Ascending aorta (tissue), 2 donors: ENCODE data around the gene CCDC85B. TPM values are rescaled to one million over a fixed set of nuclear protein-coding genes. Genes with fewer than 3 reads are reported as not detected.

Source experiments
- DNase-seq, 2 donors: peaks; one replicate each; pipeline ENCODE4 v3.0.0-alpha.2; 2019; ENCODE audit warnings: low spot score in 2 of 2
- H3K27ac ChIP-seq, 2 donors: fragments of 200-600 bp; sonication (generic); one replicate each; pipeline ENCODE4 v1.5.1; 2016 to 2017; ENCODE audit warnings: mild to moderate bottlenecking in 1 of 2
- H3K27me3 ChIP-seq: fragments of 200-600 bp; sonication (generic); one replicate; pipeline ENCODE4 v1.5.1; 2017
- H3K36me3 ChIP-seq, 2 donors: fragments of 200-600 bp; sonication (generic); one replicate each; pipeline ENCODE4 v1.5.1; 2016
- H3K4me1 ChIP-seq, 2 donors: fragments of 200-600 bp; sonication (generic); one replicate each; pipeline ENCODE4 v1.5.1; 2016 to 2017; ENCODE audit warnings: mild to moderate bottlenecking in 1 of 2
- H3K4me3 ChIP-seq, 2 donors: fragments of 200-600 bp; sonication (generic); one replicate each; pipeline ENCODE4 v1.5.1; 2016 to 2017; ENCODE audit warnings: mild to moderate bottlenecking in 1 of 2
- H3K9me3 ChIP-seq, 2 donors: fragments of 200-600 bp; sonication (generic); one replicate each; pipeline ENCODE4 v1.5.1; 2016
- intact Hi-C: fragments of 100-400 bp; cut with DNase I; formaldehyde crosslinking; loops from one replicate; pipeline ENCODE4 v1.15.1; 2023
- total RNA-seq: library from RNA; depleted of rRNA; stranded (reverse); fragments of >200 nt; gene quantifications from one replicate; pipeline ENCODE4 v1.1.0, GENCODE V29; 2016
- TF ChIP-seq, protein P1 (sequence below), 3 experiments: fragments of 200-600 bp in 2 of 3; fragments of 450-650 bp in 1 of 3; sonication (generic) in 2 of 3; IDR thresholded peaks; one replicate each; pipeline ENCODE4 v1.5.1; 2016 to 2019; ENCODE audit warnings: antibody characterized with exemption in 3 of 3, mild to moderate bottlenecking in 1 of 3, moderate library complexity in 1 of 3

The CCDC85B gene
- total RNA-seq, 1 donor from 2014 or later: 184 TPM

DNA sequence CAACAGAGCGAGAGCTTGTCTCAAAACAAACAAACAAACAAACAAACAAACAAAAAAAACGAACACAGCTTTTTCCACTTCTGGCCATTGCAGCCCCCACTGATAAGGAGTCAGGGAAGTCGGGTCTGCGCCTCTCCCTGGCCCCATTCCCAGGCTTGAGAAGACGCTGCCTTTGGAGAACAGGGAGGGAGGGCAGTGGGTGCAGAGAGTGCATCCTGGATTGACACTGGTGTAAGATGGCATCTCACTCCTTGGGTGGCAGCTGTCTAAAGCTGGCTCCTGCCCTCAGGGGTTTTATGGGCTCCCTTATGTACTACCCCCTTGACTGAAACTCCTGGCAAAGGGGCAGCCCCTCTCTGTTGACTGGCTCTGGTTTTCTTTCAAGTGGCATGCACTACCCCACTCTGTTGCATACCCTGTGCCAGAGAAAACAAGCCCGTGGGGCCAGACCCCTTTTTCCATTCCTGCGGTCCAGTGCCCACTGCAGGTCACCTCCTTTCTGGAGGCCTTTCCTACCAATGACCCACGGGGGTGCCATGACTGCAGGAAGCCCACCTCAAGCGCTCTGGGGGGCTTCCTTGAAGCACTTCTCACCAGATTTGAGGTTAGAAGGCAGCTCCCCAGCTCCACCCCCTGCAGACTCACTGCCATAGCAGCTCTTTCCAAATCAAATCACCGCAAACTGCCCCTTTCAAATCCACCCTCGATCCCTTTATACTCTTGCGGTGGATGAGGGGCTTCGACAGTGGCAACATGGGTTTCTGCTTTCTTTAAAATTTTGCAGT, 41.5 kb downstream of the CCDC85B start:
- H3K9me3 ChIP-seq: no peaks in the 10 kb centered on the region
- intact Hi-C loops: no loop called here
- no peak overlapping the region for H3K4me3 ChIP-seq
- TF ChIP-seq, protein P1, sequence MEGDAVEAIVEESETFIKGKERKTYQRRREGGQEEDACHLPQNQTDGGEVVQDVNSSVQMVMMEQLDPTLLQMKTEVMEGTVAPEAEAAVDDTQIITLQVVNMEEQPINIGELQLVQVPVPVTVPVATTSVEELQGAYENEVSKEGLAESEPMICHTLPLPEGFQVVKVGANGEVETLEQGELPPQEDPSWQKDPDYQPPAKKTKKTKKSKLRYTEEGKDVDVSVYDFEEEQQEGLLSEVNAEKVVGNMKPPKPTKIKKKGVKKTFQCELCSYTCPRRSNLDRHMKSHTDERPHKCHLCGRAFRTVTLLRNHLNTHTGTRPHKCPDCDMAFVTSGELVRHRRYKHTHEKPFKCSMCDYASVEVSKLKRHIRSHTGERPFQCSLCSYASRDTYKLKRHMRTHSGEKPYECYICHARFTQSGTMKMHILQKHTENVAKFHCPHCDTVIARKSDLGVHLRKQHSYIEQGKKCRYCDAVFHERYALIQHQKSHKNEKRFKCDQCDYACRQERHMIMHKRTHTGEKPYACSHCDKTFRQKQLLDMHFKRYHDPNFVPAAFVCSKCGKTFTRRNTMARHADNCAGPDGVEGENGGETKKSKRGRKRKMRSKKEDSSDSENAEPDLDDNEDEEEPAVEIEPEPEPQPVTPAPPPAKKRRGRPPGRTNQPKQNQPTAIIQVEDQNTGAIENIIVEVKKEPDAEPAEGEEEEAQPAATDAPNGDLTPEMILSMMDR (IDR thresholded peaks at IDR 0.05): no peak
- DNase-seq: no peak
- H3K27me3 ChIP-seq: no peaks in the 10 kb centered on the region
- H3K27ac ChIP-seq: no peak overlapping the region
- no peaks in the 10 kb centered on the region for H3K4me1 ChIP-seq
- H3K36me3 ChIP-seq: no peaks in the 10 kb centered on the region

DNA sequence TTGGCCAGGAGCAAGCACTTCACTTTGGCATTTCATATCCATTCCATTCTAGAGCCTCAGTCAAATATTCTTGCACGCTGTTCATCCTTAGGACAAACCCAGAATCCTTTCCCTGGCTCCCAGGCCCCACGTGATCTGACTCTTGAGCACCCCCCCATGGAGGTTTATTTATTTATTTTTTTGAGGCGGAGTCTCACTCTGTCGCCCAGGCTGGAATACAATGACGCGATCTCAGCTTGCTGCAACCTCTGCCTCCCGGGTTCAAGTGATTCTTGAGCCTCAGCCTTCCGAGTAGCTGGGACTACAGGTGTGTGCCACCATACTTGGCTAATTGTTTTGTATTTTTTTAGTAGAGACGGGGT, 42.1 kb downstream of the CCDC85B start:
- no peak for DNase-seq
- intact Hi-C loops: no loop called here
- H3K27me3 ChIP-seq: no peaks in the 10 kb centered on the region

GRCh38 chr11:65934014-65934413, 43.5 kb downstream of the CCDC85B start:
- DNase-seq: no peak
- Histone ChIP-seq H3K36me3 (no peaks in the 10 kb centered on the region), H3K27me3 (no peaks in the 10 kb centered on the region), H3K4me1 (no peaks in the 10 kb centered on the region), H3K9me3 (no peaks in the 10 kb centered on the region), H3K27ac (no peak overlapping the region), H3K4me3 (no peak overlapping the region)
- TF ChIP-seq, protein P1 (IDR thresholded peaks at IDR 0.05): no peak
- intact Hi-C loops: no loop called here

More for the DNA sequence above, 42.1 kb downstream of the CCDC85B start:
- no peaks in the 10 kb centered on the region for H3K4me1 ChIP-seq
- TF ChIP-seq, protein P1 (IDR thresholded peaks at IDR 0.05): no peak
- no peaks in the 10 kb centered on the region for H3K9me3 ChIP-seq
- H3K36me3 ChIP-seq: no peaks in the 10 kb centered on the region
- no peak overlapping the region for H3K4me3 ChIP-seq
- H3K27ac ChIP-seq: no peak overlapping the region

DNA sequence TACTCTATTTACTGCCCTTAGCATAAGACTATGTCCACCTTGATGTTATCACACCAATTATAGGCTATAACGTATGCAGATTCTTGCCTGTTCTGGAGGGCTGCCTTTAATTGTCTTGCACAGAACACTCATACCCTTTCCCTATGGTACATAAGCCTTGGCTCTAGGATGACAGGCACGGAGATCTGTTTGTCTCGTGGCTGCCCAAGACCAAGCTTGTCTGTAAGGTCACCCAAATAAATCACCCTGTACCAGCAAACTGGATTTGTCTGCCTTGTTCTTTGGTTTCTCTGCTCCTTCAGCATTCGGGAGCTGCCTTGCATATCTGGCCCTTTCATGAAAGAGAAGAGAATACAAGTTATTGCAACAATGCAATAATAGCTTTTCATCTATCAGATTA, 47.3 kb downstream of the CCDC85B start:
- intact Hi-C loops: no loop called here
- Histone ChIP-seq H3K27ac (no peak overlapping the region), H3K4me3 (no peak overlapping the region), H3K27me3 (no peaks in the 10 kb centered on the region), H3K36me3 (no peaks in the 10 kb centered on the region), H3K4me1 (no peaks in the 10 kb centered on the region), H3K9me3 (no peaks in the 10 kb centered on the region)
- no peak for DNase-seq
- TF ChIP-seq, protein P1 (IDR thresholded peaks at IDR 0.05): no peak

Other genes starting within 250 kb of the CCDC85B start
- 115 TPM for gene RELA, start 227.8 kb upstream of the CCDC85B start, total RNA-seq
- 31.0 TPM for gene KAT5, start 178.4 kb upstream of the CCDC85B start, total RNA-seq
- 155 TPM for gene RNASEH2C, start 169.9 kb upstream of the CCDC85B start, total RNA-seq
- 31.8 TPM for gene AP5B1, start 109.7 kb upstream of the CCDC85B start, total RNA-seq
- gene OVOL1, start 103.6 kb upstream of the CCDC85B start, total RNA-seq: not detected
- gene SNX32, start 56.7 kb upstream of the CCDC85B start, total RNA-seq: not detected
- 974 TPM for gene CFL1, start 32.5 kb upstream of the CCDC85B start, total RNA-seq
- gene MUS81, start 30.2 kb upstream of the CCDC85B start, total RNA-seq: 45.0 TPM
- 92.8 TPM for gene EFEMP2, start 17.9 kb upstream of the CCDC85B start, total RNA-seq
- not detected for gene CTSW, start 10.8 kb upstream of the CCDC85B start, total RNA-seq
- gene FIBP, start 2.2 kb upstream of the CCDC85B start, total RNA-seq: 57.2 TPM
- 123 TPM for gene FOSL1, start 9.7 kb downstream of the CCDC85B start, total RNA-seq
- 25.3 TPM for gene C11orf68, start 28.4 kb downstream of the CCDC85B start, total RNA-seq
- gene DRAP1, start 28.8 kb downstream of the CCDC85B start, total RNA-seq: 135 TPM
- not detected for gene TSGA10IP, start 54.8 kb downstream of the CCDC85B start, total RNA-seq
- gene SART1, start 71.1 kb downstream of the CCDC85B start, total RNA-seq: 28.4 TPM
- 15.6 TPM for gene EIF1AD, start 111.5 kb downstream of the CCDC85B start, total RNA-seq
- 11.7 TPM for gene BANF1, start 111.8 kb downstream of the CCDC85B start, total RNA-seq
- 4.4 TPM for gene CST6, start 121.3 kb downstream of the CCDC85B start, total RNA-seq
- gene CATSPER1, start 135.8 kb downstream of the CCDC85B start, total RNA-seq: not detected
- not detected for gene GAL3ST3, start 158.5 kb downstream of the CCDC85B start, total RNA-seq
- gene SF3B2, start 161.7 kb downstream of the CCDC85B start, total RNA-seq: 128 TPM
- gene PACS1, start 179.6 kb downstream of the CCDC85B start, total RNA-seq: 138 TPM